ENCODE results near the gene LMNTD2.

The LMNTD2 gene

GRCh38 chr11:567629-568292 is 7.2 kb upstream of the LMNTD2 start:
- no peak for DNase-seq (ENCODE audit: low read depth)

GRCh38 chr11:567011-567628 is 6.6 kb upstream of the LMNTD2 start:
- DNase-seq (ENCODE audit: low read depth): no peak

- DNase-seq (ENCODE audit: low read depth): no peak
These were observed 5.5 kb upstream of the LMNTD2 start for GRCh38 chr11:565921-566509.

GRCh38 chr11:563812-564578 is 3.5 kb upstream of the LMNTD2 start:
- DNase-seq (ENCODE audit: low read depth): no peak

- DNase-seq (ENCODE audit: low read depth): no peak
These were observed 2.7 kb upstream of the LMNTD2 start for GRCh38 chr11:563066-563811.

GRCh38 chr11:562046-562645 is 1.6 kb upstream of the LMNTD2 start:
- DNase-seq (ENCODE audit: low read depth): no peak

GRCh38 chr11:561148-562003 is 838 bp upstream of the LMNTD2 start:
- no peak for DNase-seq (ENCODE audit: low read depth)

GRCh38 chr11:559712-560304 is 730 bp downstream of the LMNTD2 start:
- DNase-seq (ENCODE audit: low read depth): no peak

- no peak for DNase-seq (ENCODE audit: low read depth)
These were observed 1.4 kb downstream of the LMNTD2 start for GRCh38 chr11:559020-559620.

GRCh38 chr11:558503-558902 is 2.0 kb downstream of the LMNTD2 start:
- DNase-seq (ENCODE audit: low read depth): no peak

GRCh38 chr11:557328-558132 is 3.0 kb downstream of the LMNTD2 start:
- no peak for DNase-seq (ENCODE audit: low read depth)

- DNase-seq (ENCODE audit: low read depth): no peak
These were observed 3.8 kb downstream of the LMNTD2 start for GRCh38 chr11:556662-557256.

GRCh38 chr11:555780-556661 is 4.5 kb downstream of the LMNTD2 start:
- no peak for DNase-seq (ENCODE audit: low read depth)

GRCh38 chr11:555227-555779 is 5.2 kb downstream of the LMNTD2 start:
- no peak for DNase-seq (ENCODE audit: low read depth)

- DNase-seq (ENCODE audit: low read depth): peak; percentile 52
These were observed 5.9 kb downstream of the LMNTD2 start for GRCh38 chr11:554428-555226.

- no peak for DNase-seq (ENCODE audit: low read depth)
These were observed 6.6 kb downstream of the LMNTD2 start for GRCh38 chr11:553988-554340.
